ENCODE data around the gene COMMD3. TPM values are rescaled to one million over a fixed set of nuclear protein-coding genes. Genes with fewer than 3 reads are reported as not detected.

Gene COMMD3
- total and polyA plus RNA-seq, 9 of the 15 experiments (the other 6 are each of a cell fraction or from before 2014, with no cell fraction given) = 50.7 to 217 (median 80.1) TPM

- TF ChIP-seq GMEB1 (CRISPR knock-in tag; IDR thresholded peaks at IDR 0.05) (peak; percentile 59), PHTF2 (CRISPR knock-in tag; IDR thresholded peaks at IDR 0.05) (no peak), MTA3 (IDR thresholded peaks at IDR 0.05; ENCODE audit: borderline replicate concordance) (peak; percentile 58), NR4A1 (CRISPR knock-in tag; IDR thresholded peaks at IDR 0.05) (peak; percentile 54; the same call in 1 of the 2 replicates), NR4A1 (tag; IDR thresholded peaks at IDR 0.05) (no peak), ZNF766 (CRISPR knock-in tag; conservative IDR thresholded peaks at IDR 0.05) (peak; percentile 69; the same call in 1 of the 2 replicates), CTCF (IDR thresholded peaks at IDR 0.05 in 2 of 3, conservative IDR thresholded peaks at IDR 0.05 in 1 of 3; ENCODE audit: insufficient read depth in 2 of 3, low read depth in 1 of 3, low read length in 3 of 3) (no peak), ZNF830 (CRISPR knock-in tag; IDR thresholded peaks at IDR 0.05) (peak; percentile 86; the same call in 1 of the 2 replicates), ATF4 (CRISPR knock-in tag; IDR thresholded peaks at IDR 0.05) (0 out of 2 replicates have a peak, but pooled peaks have one; percentile 40), HDGF (IDR thresholded peaks at IDR 0.05) (no peak), ZNF212 (CRISPR knock-in tag; IDR thresholded peaks at IDR 0.05) (0 out of 2 replicates have a peak, but pooled peaks have one; percentile 17), HMGN3 (IDR thresholded peaks at IDR 0.05; ENCODE audit: borderline replicate concordance, extremely low read depth, insufficient read length, low read depth, low read length) (peak; percentile 69), SRSF7 (optimal IDR thresholded peaks at IDR 0.05; ENCODE audit: low read depth, low read length) (peak; percentile 90), POLR2H (tag; IDR thresholded peaks at IDR 0.05; ENCODE audit: low read depth) (peak; percentile 60; the same call in 1 of the 2 replicates), RBBP5 (IDR thresholded peaks at IDR 0.05; ENCODE audit: borderline replicate concordance, insufficient read depth, low read length, poor library complexity, severe bottlenecking) (peak; percentile 66), HNRNPL (IDR thresholded peaks at IDR 0.05; ENCODE audit: low read depth, low read length) (peak; percentile 65; the same call in 1 of the 2 replicates), CTCFL (IDR thresholded peaks at IDR 0.05; ENCODE audit: borderline replicate concordance, insufficient read depth, low read depth, low read length, poor library complexity, severe bottlenecking) (peak; percentile 10), CAMTA2 (CRISPR knock-in tag; conservative IDR thresholded peaks at IDR 0.05) (no peak; the same call in 1 of the 2 replicates), OTX1 (CRISPR knock-in tag; IDR thresholded peaks at IDR 0.05) (peak; percentile 73; the same call in 1 of the 2 replicates), CBX1 (IDR thresholded peaks at IDR 0.05; ENCODE audit: low read depth) (peak; percentile 74; the same call in 1 of the 2 replicates)
Measured at GRCh38 chr10:22321156-22321923, 5.2 kb downstream of the COMMD3 start (continued).

All from K562 (cell line).